Endodermal cell (in vitro differentiated cells): ENCODE data around the gene ZBTB40. TPM values are rescaled to one million over a fixed set of nuclear protein-coding genes. Genes with fewer than 3 reads are reported as not detected.

Experiments
- DNase-seq: peaks from one replicate; pipeline ENCODE4 v3.0.0-alpha.2; 2017
- H3K27ac ChIP-seq: 2 replicates; pipeline ENCODE4 v1.5.1; 2013; ENCODE audit warnings: mild to moderate bottlenecking, low read depth, low read length, moderate library complexity
- H3K27me3 ChIP-seq: 2 replicates; pipeline ENCODE4 v1.6.1; 2013; ENCODE audit warnings: mild to moderate bottlenecking, low read length, moderate library complexity; ENCODE audit not compliant: insufficient read depth, control insufficient read depth, poor library complexity, severe bottlenecking
- H3K36me3 ChIP-seq: 2 replicates; pipeline ENCODE4 v1.7.0; 2013; ENCODE audit warnings: mild to moderate bottlenecking, low read length, moderate library complexity; ENCODE audit not compliant: control insufficient read depth, insufficient read depth
- H3K4me1 ChIP-seq: one replicate; pipeline ENCODE4 v1.7.0; 2013; ENCODE audit warnings: low read length; ENCODE audit not compliant: control insufficient read depth, insufficient read depth
- H3K4me3 ChIP-seq: 2 replicates; pipeline ENCODE4 v1.5.1; 2013; ENCODE audit warnings: mild to moderate bottlenecking, low read length, moderate library complexity
- H3K9ac ChIP-seq: 2 replicates; pipeline ENCODE4 v1.6.1; 2013; ENCODE audit warnings: mild to moderate bottlenecking, low read length, moderate library complexity; ENCODE audit not compliant: poor library complexity, severe bottlenecking; ENCODE audit errors: extremely low read depth
- H3K9me3 ChIP-seq: 2 replicates; pipeline ENCODE4 v1.6.1; 2013; ENCODE audit warnings: mild to moderate bottlenecking, low read length, moderate library complexity; ENCODE audit not compliant: control insufficient read depth
- H3K27ac Mint-ChIP-seq: 2 replicates; pipeline ENCODE4 v1.8.0; 2020; ENCODE audit warnings: mixed read lengths
- H3K27me3 Mint-ChIP-seq: 2 replicates; pipeline ENCODE4 v1.8.0; 2021; ENCODE audit warnings: mild to moderate bottlenecking, mixed read lengths; ENCODE audit not compliant: insufficient read depth
- H3K36me3 Mint-ChIP-seq: 2 replicates; pipeline ENCODE4 v1.8.0; 2020; ENCODE audit warnings: low read depth, mixed read lengths
- H3K4me1 Mint-ChIP-seq: 2 replicates; pipeline ENCODE4 v1.8.0; 2020; ENCODE audit warnings: mixed read lengths
- H3K4me3 Mint-ChIP-seq: 2 replicates; pipeline ENCODE4 v1.8.0; 2020; ENCODE audit warnings: mild to moderate bottlenecking, moderate library complexity, mixed read lengths
- H3K9me3 Mint-ChIP-seq: 2 replicates; pipeline ENCODE4 v1.8.0; 2020; ENCODE audit warnings: mild to moderate bottlenecking, mixed read lengths
- WGBS, 2 experiments: methylation state at CpG; one replicate each; pipeline versions ENCODE4 v1.1.5 to v1.1.7; 2013; ENCODE audit warnings: missing lambda C conversion rate in 2 of 2, mixed read lengths in 1 of 2; ENCODE audit not compliant: insufficient coverage in 1 of 2, insufficient read length in 1 of 2; 5-methylcytosine and 5-hydroxymethylcytosine counted together
- total RNA-seq, 2 donors: library from RNA; stranded (reverse); fragmentation: NEBNext Ultra II Directional in 1 of 2; extraction: Animal tissue kit (Norgen Biotek cat#: 25700) in 1 of 2; gene quantifications; 2 replicates in 1 of 2; 3 replicates in 1 of 2; pipeline ENCODE4 v1.2.1, GENCODE V29; 2021
- TF ChIP-seq, protein P1 (sequence below): fragments of 200-600 bp; sonication (generic); conservative IDR thresholded peaks from 2 replicates; pipeline ENCODE4 v1.5.0; 2021; ENCODE audit warnings: antibody characterized with exemption, mild to moderate bottlenecking

The ZBTB40 gene
- total RNA-seq, 2 donors from 2014 or later = 18.5 to 29.7 TPM

DNA sequence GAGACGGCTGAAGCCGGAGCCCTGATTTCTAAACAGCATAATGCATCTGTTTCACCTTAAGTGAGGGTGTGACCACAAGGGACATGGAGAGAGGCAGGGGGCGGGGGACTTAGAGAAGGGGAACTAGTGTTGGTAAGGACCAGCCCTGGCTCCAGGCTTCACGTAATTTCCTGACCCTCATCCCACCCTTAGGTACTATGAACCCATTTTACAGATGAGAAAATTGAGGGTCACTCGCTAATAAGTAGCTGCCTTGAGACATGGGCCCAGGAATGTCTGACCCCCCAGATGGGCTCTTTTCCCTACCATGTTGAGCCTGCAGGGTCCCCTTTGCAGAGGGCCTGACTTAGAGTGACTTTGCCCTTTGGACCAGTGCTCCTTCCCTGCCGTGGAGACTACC, 116.3 kb downstream of the ZBTB40 start:
- 92 to 100% methylated on average over 2 to 6 of the region's 6 CpGs for WGBS, 2 experiments
- H3K4me1 Mint-ChIP-seq = peaks cover 3% of the 10 kb centered on the region
- no peak for DNase-seq
- no peak overlapping the region for H3K4me3 Mint-ChIP-seq
- Histone ChIP-seq H3K4me1 (no peaks in the 10 kb centered on the region), H3K36me3 (no peaks in the 10 kb centered on the region), H3K9me3 (no peaks in the 10 kb centered on the region), H3K9ac (no peak overlapping the region), H3K27me3 (peaks cover 21% of the 10 kb centered on the region), H3K4me3 (no peak overlapping the region), H3K27ac (no peak overlapping the region)
- H3K36me3 Mint-ChIP-seq = no peaks in the 10 kb centered on the region
- TF ChIP-seq, protein P1, sequence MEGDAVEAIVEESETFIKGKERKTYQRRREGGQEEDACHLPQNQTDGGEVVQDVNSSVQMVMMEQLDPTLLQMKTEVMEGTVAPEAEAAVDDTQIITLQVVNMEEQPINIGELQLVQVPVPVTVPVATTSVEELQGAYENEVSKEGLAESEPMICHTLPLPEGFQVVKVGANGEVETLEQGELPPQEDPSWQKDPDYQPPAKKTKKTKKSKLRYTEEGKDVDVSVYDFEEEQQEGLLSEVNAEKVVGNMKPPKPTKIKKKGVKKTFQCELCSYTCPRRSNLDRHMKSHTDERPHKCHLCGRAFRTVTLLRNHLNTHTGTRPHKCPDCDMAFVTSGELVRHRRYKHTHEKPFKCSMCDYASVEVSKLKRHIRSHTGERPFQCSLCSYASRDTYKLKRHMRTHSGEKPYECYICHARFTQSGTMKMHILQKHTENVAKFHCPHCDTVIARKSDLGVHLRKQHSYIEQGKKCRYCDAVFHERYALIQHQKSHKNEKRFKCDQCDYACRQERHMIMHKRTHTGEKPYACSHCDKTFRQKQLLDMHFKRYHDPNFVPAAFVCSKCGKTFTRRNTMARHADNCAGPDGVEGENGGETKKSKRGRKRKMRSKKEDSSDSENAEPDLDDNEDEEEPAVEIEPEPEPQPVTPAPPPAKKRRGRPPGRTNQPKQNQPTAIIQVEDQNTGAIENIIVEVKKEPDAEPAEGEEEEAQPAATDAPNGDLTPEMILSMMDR = no peak
- no peak overlapping the region for H3K27ac Mint-ChIP-seq
- H3K9me3 Mint-ChIP-seq = no peaks in the 10 kb centered on the region
- peaks cover 20% of the 10 kb centered on the region for H3K27me3 Mint-ChIP-seq

GRCh38 chr1:22569269-22569668, 117.6 kb downstream of the ZBTB40 start:
- Histone ChIP-seq H3K27me3 (peaks cover 13% of the 10 kb centered on the region), H3K36me3 (no peaks in the 10 kb centered on the region), H3K9me3 (no peaks in the 10 kb centered on the region), H3K4me1 (no peaks in the 10 kb centered on the region), H3K9ac (no peak overlapping the region), H3K27ac (no peak overlapping the region), H3K4me3 (no peak overlapping the region)
- WGBS, 2 experiments = 90% methylated on average over 7 of the region's 7 CpGs
- Mint-ChIP-seq H3K4me3 (no peak overlapping the region), H3K36me3 (no peaks in the 10 kb centered on the region), H3K27ac (no peak overlapping the region), H3K9me3 (no peaks in the 10 kb centered on the region), H3K4me1 (no peaks in the 10 kb centered on the region), H3K27me3 (peaks cover 12% of the 10 kb centered on the region)
- TF ChIP-seq, protein P1 = no peak
- no peak for DNase-seq

DNA sequence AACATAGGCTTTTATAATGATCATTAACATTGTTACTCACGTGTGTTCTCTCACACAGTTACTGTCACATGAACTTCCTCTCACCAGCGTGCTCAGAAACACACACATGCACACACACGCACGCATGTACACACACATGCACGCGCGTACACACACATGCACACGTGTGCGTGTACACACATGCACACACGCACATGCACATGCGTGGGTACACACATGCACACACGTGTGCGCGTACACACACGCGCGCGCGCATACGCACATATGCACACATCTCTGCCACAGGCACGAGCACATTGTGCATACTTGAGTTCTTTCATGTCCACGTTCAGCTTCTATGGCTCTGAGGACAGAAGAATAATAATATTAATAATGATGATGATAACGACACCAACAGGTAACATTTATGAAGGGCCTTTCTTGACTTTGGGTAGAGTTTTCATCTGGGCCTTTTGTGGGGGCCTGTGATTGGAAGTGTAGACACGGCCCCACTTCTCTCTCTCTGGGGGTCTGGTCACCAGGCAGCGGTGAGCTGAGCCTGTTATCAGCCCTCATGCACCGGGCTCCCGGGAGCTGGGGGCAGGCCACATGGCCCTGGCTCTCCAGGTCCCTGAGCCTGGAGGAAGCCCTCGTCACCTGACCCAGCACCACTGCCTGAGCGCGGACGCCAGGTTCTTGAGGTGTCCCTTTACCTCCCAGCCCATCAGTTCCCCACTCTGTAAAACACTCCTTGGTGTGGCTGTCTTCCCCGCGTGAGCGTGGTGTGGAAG, 118.7 kb downstream of the ZBTB40 start:
- H3K4me3 Mint-ChIP-seq = no peak overlapping the region
- Histone ChIP-seq H3K4me1 (no peaks in the 10 kb centered on the region), H3K9ac (no peak overlapping the region), H3K9me3 (no peaks in the 10 kb centered on the region), H3K27me3 (peaks cover 2% of the 10 kb centered on the region), H3K27ac (no peak overlapping the region), H3K4me3 (no peak overlapping the region), H3K36me3 (no peaks in the 10 kb centered on the region)
- H3K27ac Mint-ChIP-seq = no peak overlapping the region
- no peaks in the 10 kb centered on the region for H3K9me3 Mint-ChIP-seq
- no peaks in the 10 kb centered on the region for H3K36me3 Mint-ChIP-seq
- WGBS, 2 experiments = 93 to 94% methylated on average over 30 to 34 of the region's 34 CpGs
- peaks cover 3% of the 10 kb centered on the region for H3K27me3 Mint-ChIP-seq
- TF ChIP-seq, protein P1 = no peak
- no peaks in the 10 kb centered on the region for H3K4me1 Mint-ChIP-seq
- DNase-seq = no peak
